OCI-M2 (cell line): ENCODE measurements around the gene NUTM2E.
"Not testable (repeated sequence)": the region's sequence is repeated elsewhere in the genome, so short reads cannot be mapped to it uniquely, and the experiment has no call there.

Experiments used
- DNase-seq: peaks from one replicate; lab custom pipeline; 2025; ENCODE audit not compliant: unreplicated experiment; lab: John Stamatoyannopoulos, UW

NUTM2E gene, protein sequence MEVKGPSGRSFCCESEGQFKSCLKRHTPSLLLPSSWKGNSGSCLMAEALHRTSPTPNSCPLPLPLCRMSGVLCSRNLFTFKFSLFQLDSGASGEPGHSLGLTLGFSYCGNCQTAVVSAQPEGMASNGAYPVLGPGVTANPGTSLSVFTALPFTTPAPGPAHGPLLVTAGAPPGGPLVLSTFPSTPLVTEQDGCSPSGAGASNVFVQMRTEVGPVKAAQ (N-terminal part only)

DNA sequence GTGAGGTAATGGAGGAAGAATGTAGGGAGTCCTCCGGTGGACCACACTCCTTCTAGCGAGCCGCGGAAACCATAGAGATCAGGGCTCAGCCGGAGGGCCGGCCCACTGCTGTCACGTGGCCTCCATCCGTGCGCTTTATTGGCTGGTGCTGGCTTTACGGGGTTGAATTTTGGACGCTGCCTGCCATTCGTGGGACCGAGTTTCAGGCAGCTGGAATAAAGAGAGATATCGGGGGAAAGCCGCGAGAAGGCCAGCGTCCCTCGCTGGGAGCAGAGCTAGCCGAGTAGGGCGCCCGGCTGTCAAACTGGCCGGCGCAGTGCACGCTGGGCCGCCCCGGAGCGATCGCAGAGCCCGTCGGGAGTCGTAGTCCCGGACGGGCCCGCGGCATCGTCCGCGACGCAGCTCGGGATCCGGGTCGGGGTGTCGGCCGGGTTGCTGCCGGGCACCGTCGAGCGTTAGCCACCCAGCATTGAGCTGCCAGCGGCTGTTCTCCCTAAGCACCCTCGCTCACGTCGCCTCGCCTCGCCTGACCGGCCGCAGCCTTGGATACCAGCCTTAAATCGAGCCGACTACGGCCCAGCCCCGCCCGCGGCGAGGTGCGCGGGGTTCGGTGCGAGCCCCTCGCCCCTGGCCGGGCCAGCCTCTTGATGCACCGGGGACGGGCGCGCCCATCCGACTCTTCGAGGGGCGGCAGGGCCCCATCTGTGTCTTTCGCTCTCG, at the start of gene NUTM2E:
TSS of gene NUTM2E (plus strand) at position 244 of the 720 bp plus-strand sequence. CDS start 15,002 bp downstream, outside the sequence.
- not testable (repeated sequence) for DNase-seq

GRCh38 chr10:79777997-79778396, 48.5 kb upstream of the NUTM2E start:
- not testable (repeated sequence) for DNase-seq

DNA sequence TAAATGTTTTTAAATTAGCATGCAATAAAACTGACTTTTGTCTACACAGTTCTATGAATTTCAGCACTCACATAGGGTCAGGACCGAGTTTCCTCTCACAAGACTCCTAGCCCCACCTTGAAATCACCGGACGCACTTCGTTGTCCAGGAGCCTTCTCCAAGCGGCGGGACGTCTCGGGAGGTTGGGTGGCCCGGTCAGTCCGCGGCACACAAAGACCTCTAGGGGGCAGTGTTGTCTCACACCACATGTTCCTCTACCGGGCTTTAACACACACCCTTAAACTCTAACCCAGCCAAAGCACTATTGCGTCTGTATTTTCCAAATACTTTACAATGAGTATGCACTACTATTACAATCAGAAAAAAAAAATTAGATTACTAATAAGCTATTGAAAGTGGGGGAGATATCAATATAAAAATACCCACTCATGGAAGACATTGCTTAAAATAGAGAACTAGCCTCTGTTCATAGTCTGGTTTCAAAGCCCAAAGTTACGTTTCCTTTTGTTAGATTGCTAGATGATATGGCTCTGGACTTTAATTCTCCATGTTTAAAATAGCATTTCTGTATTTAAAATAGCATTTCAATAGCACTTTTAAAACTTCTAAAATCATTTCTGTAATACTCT, 47.1 kb upstream of the NUTM2E start:
- not testable (repeated sequence) for DNase-seq

DNA sequence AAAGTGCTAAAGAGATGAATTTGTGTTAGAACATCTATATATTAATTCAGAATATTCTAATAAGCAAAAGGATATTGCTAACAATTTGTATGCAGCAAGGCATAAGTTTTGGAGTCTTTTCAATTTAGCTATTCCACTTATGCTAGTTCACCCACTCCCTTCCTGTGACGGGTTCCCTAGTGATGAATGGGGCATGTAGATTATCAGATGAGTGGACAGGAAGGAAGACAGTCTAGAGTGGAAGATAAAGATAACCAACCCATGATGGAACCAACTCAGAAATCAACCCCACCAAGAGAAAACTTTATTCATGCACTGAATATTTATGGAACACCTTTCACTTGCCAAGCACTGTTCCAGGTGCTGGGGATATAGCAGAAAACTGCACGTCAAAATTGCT, 46.5 kb upstream of the NUTM2E start:
- not testable (repeated sequence) for DNase-seq

GRCh38 chr10:79781584-79781983, 45.0 kb upstream of the NUTM2E start:
- DNase-seq = not testable (repeated sequence)

DNA sequence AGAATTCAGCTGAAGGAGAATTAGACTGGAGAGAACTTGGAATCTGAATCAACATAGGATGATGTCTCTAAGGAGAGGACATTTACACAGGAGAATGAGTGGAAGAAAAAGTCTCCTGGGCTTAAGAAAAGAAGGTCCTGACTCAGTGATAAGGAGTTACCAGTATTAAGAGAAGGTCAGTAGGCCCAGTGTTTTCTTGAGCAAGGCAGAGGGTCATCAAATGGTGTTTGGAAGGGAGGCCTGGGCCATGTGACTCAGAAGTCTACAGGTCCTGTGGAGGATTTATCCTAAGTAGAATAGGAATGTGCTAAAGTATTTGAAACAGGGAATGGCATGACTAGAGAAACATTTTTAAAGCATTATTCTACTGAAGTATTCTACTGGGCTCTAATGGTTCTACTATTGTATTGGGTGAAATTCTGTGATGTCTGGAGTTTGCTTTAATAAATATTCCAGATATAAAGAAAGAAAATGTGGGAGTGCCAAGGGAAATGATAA, 39.0 kb upstream of the NUTM2E start:
- not testable (repeated sequence) for DNase-seq

- not testable (repeated sequence) for DNase-seq
Observed at GRCh38 chr10:79789351-79789750, 37.2 kb upstream of the NUTM2E start.

- not testable (repeated sequence) for DNase-seq
Observed at GRCh38 chr10:79791906-79792517, 34.5 kb upstream of the NUTM2E start.

DNA sequence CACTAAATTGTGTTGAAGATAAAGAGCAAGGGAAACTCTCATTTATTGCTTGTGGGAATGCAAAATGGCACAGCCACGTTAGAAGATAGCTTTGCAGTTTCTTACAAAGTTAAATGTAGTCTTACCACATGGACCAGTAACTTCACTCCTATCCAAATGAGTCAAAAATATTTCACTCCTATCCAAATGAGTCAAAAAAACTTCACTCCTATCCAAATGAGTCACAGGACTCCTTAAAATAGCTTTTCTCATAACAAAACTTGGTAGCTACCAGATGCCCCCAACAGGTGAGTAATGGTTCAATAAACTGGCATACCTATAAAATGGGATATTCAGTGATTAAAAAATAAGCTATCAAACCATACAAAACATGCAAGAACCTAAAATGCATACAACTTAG, 27.2 kb upstream of the NUTM2E start:
- not testable (repeated sequence) for DNase-seq

DNA sequence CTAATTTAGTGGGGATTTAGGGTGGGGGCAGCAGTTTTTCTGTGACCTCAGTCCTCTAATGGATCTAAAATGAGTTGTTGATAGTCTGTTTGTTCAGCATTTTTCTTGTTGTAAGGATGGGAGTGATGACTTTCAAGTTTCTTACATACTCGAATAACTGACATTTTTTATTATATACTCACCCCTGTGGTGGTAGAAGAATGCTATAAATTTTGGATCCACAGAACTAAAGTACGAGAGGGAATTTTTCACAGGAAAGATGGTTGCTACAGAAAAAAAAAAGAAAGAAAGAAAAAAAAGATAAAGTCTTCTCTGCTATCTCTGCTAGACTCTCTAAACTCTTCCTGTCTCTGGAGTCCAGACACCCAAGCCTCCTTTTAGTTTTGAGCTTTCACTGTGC, 20.7 kb upstream of the NUTM2E start:
- not testable (repeated sequence) for DNase-seq

DNA sequence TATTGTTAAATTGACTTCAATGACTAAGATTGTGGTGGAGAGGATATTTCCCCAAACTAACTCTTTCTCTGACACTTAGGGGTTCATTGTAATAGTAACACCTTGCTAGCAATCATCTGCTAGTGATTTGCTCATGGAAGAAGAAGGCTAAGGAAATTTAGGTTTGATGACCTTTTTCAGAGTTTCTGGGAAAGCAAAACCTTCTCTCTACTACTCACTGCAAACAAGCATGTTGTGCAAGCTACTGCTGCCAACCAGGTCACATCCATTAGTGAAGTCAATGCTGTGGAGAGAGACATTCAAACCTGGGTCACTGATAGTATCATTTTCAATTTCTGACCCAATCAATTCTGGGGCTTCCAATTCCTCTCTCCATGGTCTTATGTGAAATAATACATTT, 14.6 kb upstream of the NUTM2E start:
- DNase-seq = not testable (repeated sequence)

- not testable (repeated sequence) for DNase-seq
Observed at GRCh38 chr10:79816290-79816689, 10.2 kb upstream of the NUTM2E start.

GRCh38 chr10:79823387-79823786, 3.2 kb upstream of the NUTM2E start:
- DNase-seq = not testable (repeated sequence)

DNA sequence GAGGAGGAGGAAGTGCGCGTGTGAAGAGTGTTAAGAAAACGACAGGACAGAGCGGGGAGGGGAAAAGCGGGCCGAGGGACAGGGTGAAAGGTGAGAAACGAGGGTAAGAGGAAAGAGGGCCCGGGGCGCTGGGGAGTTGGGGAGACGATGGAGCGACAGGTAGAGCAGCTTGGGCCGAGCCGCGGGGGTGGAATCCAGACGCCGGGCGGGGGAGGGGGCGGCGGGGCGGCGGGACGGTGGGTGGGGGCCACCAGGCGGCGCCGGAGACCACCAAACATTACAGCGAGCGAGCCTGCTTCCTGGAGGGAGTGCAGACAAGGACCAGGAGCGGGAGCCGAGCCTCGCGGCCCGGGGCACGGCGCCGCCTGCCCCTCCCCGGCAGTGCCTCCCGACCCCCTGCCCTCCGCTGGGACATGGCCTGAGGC, 940 bp upstream of the NUTM2E start:
- not testable (repeated sequence) for DNase-seq

GRCh38 chr10:79826131-79826495, 426 bp upstream of the NUTM2E start:
- DNase-seq = not testable (repeated sequence)

GRCh38 chr10:79833833-79834232, 7.3 kb downstream of the NUTM2E start:
- not testable (repeated sequence) for DNase-seq

DNA sequence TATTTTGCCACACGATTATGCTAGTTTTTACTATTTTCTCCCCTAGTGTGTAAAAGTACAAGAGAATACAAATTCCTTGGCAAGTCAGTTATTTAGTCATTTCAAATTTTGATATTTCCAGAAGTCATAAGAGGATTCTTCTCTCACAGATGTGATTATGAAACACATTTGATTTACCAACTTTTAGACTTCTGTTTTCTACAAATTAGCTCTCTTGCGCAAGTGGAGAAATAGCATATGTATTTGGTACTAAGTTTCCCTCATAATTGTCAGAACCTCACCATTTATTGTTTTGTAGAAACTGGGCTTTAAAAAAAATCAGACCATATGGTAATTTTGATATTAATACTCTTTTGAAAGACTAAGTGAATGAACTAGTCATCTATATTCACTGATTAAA, 9.4 kb downstream of the NUTM2E start:
- not testable (repeated sequence) for DNase-seq

GRCh38 chr10:79836891-79837290, 10.4 kb downstream of the NUTM2E start:
- DNase-seq = not testable (repeated sequence)

DNA sequence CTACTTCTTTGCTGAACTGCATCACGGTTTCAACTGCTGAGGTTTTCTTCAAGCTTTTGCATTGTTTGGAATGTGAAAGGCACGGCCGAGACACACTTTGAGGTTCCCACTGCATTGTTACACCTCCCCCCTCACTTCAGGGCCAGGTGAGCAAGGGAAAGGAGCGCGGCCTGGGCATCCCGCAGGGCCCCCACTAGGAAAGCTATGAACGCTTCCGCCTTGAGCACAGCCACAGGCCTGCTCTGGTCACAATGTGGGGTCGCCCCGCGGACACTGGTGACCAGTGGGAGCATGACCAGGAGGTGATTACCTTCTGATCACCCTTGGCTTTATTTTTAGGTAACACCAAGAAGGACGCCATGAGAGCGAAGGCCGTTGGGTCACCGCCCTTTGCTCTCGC, 11.9 kb downstream of the NUTM2E start:
- DNase-seq = not testable (repeated sequence)

DNA sequence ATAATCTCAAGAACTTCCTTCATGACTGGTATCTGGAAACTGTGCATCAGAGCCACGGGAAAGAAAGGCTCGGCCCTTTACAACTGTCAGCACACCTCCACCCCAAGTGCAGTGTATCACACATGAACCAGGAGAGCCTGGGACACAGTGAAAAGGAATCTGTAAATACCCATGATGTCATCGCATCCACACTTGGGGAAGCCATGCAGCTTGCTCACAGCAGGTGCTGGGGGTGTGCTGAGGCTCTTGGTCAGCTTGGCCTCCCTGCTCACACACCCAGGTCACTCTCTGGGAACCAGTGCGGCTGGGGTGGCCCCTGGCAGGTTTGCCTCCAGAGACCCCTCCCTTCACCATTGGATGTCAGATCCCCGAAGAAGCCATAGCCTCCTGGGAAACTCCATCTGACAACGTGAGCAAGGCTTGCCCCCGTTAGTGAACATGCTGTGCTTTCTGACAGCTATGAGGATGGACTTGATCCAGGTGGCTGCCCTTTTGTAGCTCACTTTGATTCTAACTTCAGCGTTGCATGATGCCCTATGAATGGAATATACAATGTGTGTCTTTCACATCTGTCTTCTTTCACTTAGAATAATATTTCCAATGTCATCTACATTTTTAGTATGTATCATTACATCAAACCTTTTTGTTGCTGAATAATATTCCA, 26.8 kb downstream of the NUTM2E start:
- not testable (repeated sequence) for DNase-seq

DNA sequence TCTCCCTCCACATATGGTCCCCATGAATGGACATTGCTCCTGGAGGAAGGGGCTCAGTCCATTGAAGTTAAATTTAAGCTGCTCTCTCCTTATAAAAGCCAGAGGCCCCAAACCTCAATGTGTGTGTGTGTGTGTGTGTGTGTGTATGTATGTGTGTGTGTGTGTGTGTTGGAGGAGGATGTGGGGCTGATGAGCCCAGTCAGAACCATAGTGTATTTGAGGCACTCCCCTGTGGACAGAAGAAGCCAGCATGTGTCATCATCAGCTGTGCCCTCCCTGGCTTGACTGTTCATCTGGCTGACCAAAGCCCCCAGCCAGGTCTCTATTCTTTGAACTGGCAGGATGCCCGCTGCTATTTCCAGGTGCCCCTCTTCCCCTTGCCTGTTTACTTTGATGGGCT, 35.7 kb downstream of the NUTM2E start:
- not testable (repeated sequence) for DNase-seq
